SK-N-SH (cell line): Measurements from ENCODE around the gene HOPX. TPM values are rescaled to one million over a fixed set of nuclear protein-coding genes. Genes with fewer than 3 reads are reported as not detected.

Source experiments
- CTCF ChIA-PET: fragments of 300-600, 350-600 bp; formaldehyde crosslinking; extraction: SDS; loops from one replicate; lab custom pipeline; 2021; lab: Yijun Ruan, JAX
- POLR2A ChIA-PET: fragments of 350-600 bp; sonication (Branson Sonifier 250); formaldehyde crosslinking; extraction: SDS; loops from one replicate; lab custom pipeline; 2020; ENCODE audit warnings: antibody characterized with exemption, inconsistent platforms; lab: Yijun Ruan, JAX
- DNase-seq: peaks from one replicate; pipeline ENCODE4 v3.0.0; 2012
- H2AFZ ChIP-seq: fragments of 200-600 bp; sonication (generic); 2 replicates; pipeline ENCODE4 v1.8.1; 2016; ENCODE audit warnings: antibody characterized with exemption, mild to moderate bottlenecking, low read depth
- H3F3A ChIP-seq: fragments of 200-600 bp; sonication (generic); replicated peaks from 2 replicates; pipeline ENCODE3; 2016; ENCODE audit warnings: antibody characterized with exemption, mild to moderate bottlenecking; ENCODE audit not compliant: insufficient read depth
- H3K27ac ChIP-seq, 2 experiments: fragments of 200-500 bp in 1 of 2; fragments of 200-600 bp in 1 of 2; sonication (Bioruptor generic) in 1 of 2; sonication (generic), shearing (Covaris generic) in 1 of 2; 2 replicates each; pipeline versions ENCODE4 v1.5.1 to v1.6.1; 2014 to 2016; ENCODE audit warnings: low read depth in 2 of 2, inconsistent platforms in 1 of 2, low read length in 1 of 2, mild to moderate bottlenecking in 1 of 2, mixed read lengths in 1 of 2
- H3K27me3 ChIP-seq: fragments of 200-600 bp; sonication (generic), shearing (Covaris generic); 2 replicates; pipeline ENCODE4 v1.6.1; 2016; ENCODE audit warnings: mixed run types; ENCODE audit not compliant: insufficient read depth
- H3K36me3 ChIP-seq, 2 experiments: fragments of 200-500 bp in 1 of 2; fragments of 200-600 bp in 1 of 2; sonication (Bioruptor generic) in 1 of 2; sonication (generic) in 1 of 2; replicated peaks in 1 of 2; 2 replicates each; pipeline versions ENCODE3 to v1.5.1; 2014 to 2016; ENCODE audit warnings: low read length in 1 of 2, mild to moderate bottlenecking in 1 of 2; ENCODE audit not compliant: insufficient read depth in 2 of 2, control insufficient read depth in 1 of 2
- H3K4me1 ChIP-seq, 2 experiments: fragments of 200-500 bp in 1 of 2; fragments of 200-600 bp in 1 of 2; sonication (Bioruptor generic) in 1 of 2; sonication (generic), shearing (Covaris generic) in 1 of 2; 2 replicates each; pipeline versions ENCODE4 v1.5.1 to v1.6.1; 2014 to 2016; ENCODE audit warnings: low read depth in 1 of 2, low read length in 1 of 2, mixed run types in 1 of 2; ENCODE audit not compliant: insufficient read depth in 2 of 2, control insufficient read depth in 1 of 2
- H3K4me2 ChIP-seq: fragments of 200-600 bp; sonication (generic), shearing (Covaris generic); 2 replicates; pipeline ENCODE4 v1.6.1; 2017; ENCODE audit warnings: mixed run types
- H3K4me3 ChIP-seq, 2 experiments: fragments of 200-500 bp in 1 of 2; fragments of 200-600 bp in 1 of 2; sonication (Bioruptor generic) in 1 of 2; sonication (generic), shearing (Covaris generic) in 1 of 2; 2 replicates each; pipeline versions ENCODE4 v1.5.1 to v1.8.1; 2014 to 2016; ENCODE audit warnings: low read depth in 2 of 2, inconsistent platforms in 1 of 2, low read length in 1 of 2, mild to moderate bottlenecking in 1 of 2, mixed read lengths in 1 of 2, moderate library complexity in 1 of 2
- H3K79me2 ChIP-seq: fragments of 200-600 bp; sonication (generic); 2 replicates; pipeline ENCODE4 v1.8.1; 2017; ENCODE audit warnings: mild to moderate bottlenecking; ENCODE audit not compliant: insufficient read depth
- H3K9ac ChIP-seq: fragments of 200-600 bp; sonication (generic); 2 replicates; pipeline ENCODE4 v1.6.1; 2017; ENCODE audit warnings: mixed run types
- H3K9me2 ChIP-seq: fragments of 200-600 bp; sonication (generic); 2 replicates; pipeline ENCODE4 v1.6.1; 2017; ENCODE audit warnings: mixed run types
- H3K9me3 ChIP-seq: fragments of 200-600 bp; sonication (generic); 2 replicates; pipeline ENCODE4 v1.6.1; 2017; ENCODE audit warnings: mixed run types, mild to moderate bottlenecking, moderate library complexity
- H4K20me1 ChIP-seq: fragments of 200-600 bp; sonication (generic); 2 replicates; pipeline ENCODE4 v1.6.1; 2017; ENCODE audit warnings: mild to moderate bottlenecking, mixed run types; ENCODE audit not compliant: insufficient read depth
- CHD2 ChIP-seq: fragments of 150-350 bp; IDR thresholded peaks from 2 replicates; pipeline ENCODE4 v1.6.1; 2018; ENCODE audit warnings: low read length; ENCODE audit not compliant: partially characterized antibody
- ELF1 ChIP-seq: IDR thresholded peaks from 2 replicates; pipeline ENCODE4 v1.4.0; 2012
- EZH2phosphoT487 ChIP-seq: fragments of 200-600 bp; sonication (generic); IDR thresholded peaks from 2 replicates; pipeline ENCODE4 v1.6.1; 2017; ENCODE audit warnings: low read depth, mixed run types, mild to moderate bottlenecking, antibody characterized with exemption, moderate library complexity, borderline replicate concordance
- FOXM1 ChIP-seq: IDR thresholded peaks from 2 replicates; pipeline ENCODE4 v1.4.0; 2012; ENCODE audit warnings: low read depth, mild to moderate bottlenecking
- GABPA ChIP-seq: IDR thresholded peaks from 2 replicates; pipeline ENCODE4 v1.4.0; 2012; ENCODE audit warnings: low read depth, mild to moderate bottlenecking
- GATA2 ChIP-seq: sonication (generic); formaldehyde crosslinking; IDR thresholded peaks from 2 replicates; pipeline ENCODE4 v1.5.0; 2020; ENCODE audit warnings: mild to moderate bottlenecking, missing genetic modification reagents
- JUND ChIP-seq: IDR thresholded peaks from 2 replicates; pipeline ENCODE4 v1.4.0; 2012
- MEF2A ChIP-seq: IDR thresholded peaks from 2 replicates; pipeline ENCODE4 v1.4.0; 2012; ENCODE audit warnings: low read depth, borderline replicate concordance
- POLR2AphosphoS5 ChIP-seq: IDR thresholded peaks from 2 replicates; pipeline ENCODE4 v1.6.1; 2012; ENCODE audit warnings: low read depth, low read length
- RAD21 ChIP-seq: IDR thresholded peaks from 2 replicates; pipeline ENCODE4 v1.6.1; 2012; ENCODE audit warnings: mild to moderate bottlenecking, low read length
- RCOR1 ChIP-seq: fragments of 150-350 bp; IDR thresholded peaks from 2 replicates; pipeline ENCODE4 v1.6.1; 2017; ENCODE audit warnings: antibody characterized with exemption, low read length
- RFX5 ChIP-seq: IDR thresholded peaks from 2 replicates; pipeline ENCODE4 v1.6.1; 2012; ENCODE audit warnings: mild to moderate bottlenecking, improper control_type of control experiment, low read length
- SIN3A ChIP-seq: IDR thresholded peaks from 2 replicates; pipeline ENCODE4 v1.6.1; 2012; ENCODE audit warnings: low read depth, mild to moderate bottlenecking, low read length, moderate library complexity, borderline replicate concordance
- SMC3 ChIP-seq: IDR thresholded peaks from 2 replicates; pipeline ENCODE4 v1.6.1; 2012; ENCODE audit warnings: low read depth, low read length, improper control_type of control experiment
- TAF1 ChIP-seq: IDR thresholded peaks from 2 replicates; pipeline ENCODE4 v1.6.1; 2012; ENCODE audit warnings: low read depth, mild to moderate bottlenecking, low read length, moderate library complexity, borderline replicate concordance
- TCF12 ChIP-seq: IDR thresholded peaks from 2 replicates; pipeline ENCODE4 v1.4.0; 2012
- YY1 ChIP-seq: IDR thresholded peaks from 2 replicates; pipeline ENCODE4 v1.4.0; 2012; ENCODE audit warnings: low read depth, mild to moderate bottlenecking
- WGBS: methylation state at CpG from one replicate; pipeline ENCODE4 v1.1.6; 2017; ENCODE audit warnings: low lambda C conversion rate; 5-methylcytosine and 5-hydroxymethylcytosine counted together
- polyA plus RNA-seq, 3 experiments: library from polyadenylated mRNA; depleted of rRNA; stranded (reverse); fragments of >200 nt; gene quantifications; 2 replicates each; pipeline ENCODE4 v1.2.3, GENCODE V29; 2012
- TF ChIP-seq, protein P1 (sequence below): fragments of 150-350 bp; IDR thresholded peaks from 2 replicates; pipeline ENCODE4 v1.6.1; 2017; ENCODE audit warnings: antibody characterized with exemption, low read length, low read depth, borderline replicate concordance
- TF ChIP-seq, protein P2 (sequence below): IDR thresholded peaks from 2 replicates; pipeline ENCODE4; 2012
- TF ChIP-seq, protein P3 (sequence below): IDR thresholded peaks from 2 replicates; pipeline ENCODE4 v1.4.0; 2012; ENCODE audit warnings: low read depth, borderline replicate concordance

Gene HOPX
- polyA plus RNA-seq, 1 of the 3 experiments (the other 2 are of a cell fraction): 0.05 TPM

DNA sequence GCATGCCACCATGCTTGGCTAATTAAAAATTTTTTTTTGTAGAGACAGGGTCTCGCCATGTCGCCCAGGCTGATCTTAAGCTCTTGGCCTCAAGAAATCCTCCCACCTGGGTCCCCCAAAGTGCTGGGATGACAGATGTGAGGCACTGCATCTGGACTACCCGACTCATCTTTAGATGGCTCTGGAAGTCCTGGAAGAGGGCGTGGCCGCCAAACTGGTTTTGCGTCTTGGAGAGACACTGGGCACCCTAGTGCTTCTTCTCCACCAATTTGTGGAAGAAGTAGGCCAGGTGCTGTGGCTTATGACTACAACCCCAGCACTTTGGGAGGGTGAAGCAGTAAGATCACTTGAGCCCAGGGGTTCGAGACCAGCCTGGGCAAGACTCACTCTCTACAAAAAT lies 47.6 kb downstream of the HOPX start:
- H3K79me2 ChIP-seq: no peaks in the 10 kb centered on the region
- H3K4me3 ChIP-seq: no peak overlapping the region
- H3K4me1 ChIP-seq: peaks cover 0 to 12% of the 10 kb centered on the region in 2 experiments; a peak in 1 of 4 replicates
- ChIA-PET POLR2A (no interaction called here), CTCF (interaction anchor here (1.0 to 1.6 kb wide), 2 partner anchors 101 to 166 kb away, joined by 3 to 4 read pairs; no protein-coding TSS in a partner anchor)
- H3K9me2 ChIP-seq: no peaks in the 10 kb centered on the region
- DNase-seq: no peak
- no peak overlapping the region for H3K27ac ChIP-seq
- no peak overlapping the region for H3K9ac ChIP-seq
- no peak overlapping the region for H2AFZ ChIP-seq
- peaks cover 17% of the 10 kb centered on the region for H3F3A ChIP-seq
- TF ChIP-seq MEF2A (no peak), JUND (no peak), YY1 (no peak), CHD2 (no peak), SIN3A (no peak), TCF12 (no peak), FOXM1 (no peak), RFX5 (no peak), RAD21 (no peak), GABPA (no peak), TAF1 (no peak), RCOR1 (no peak), SMC3 (no peak), GATA2 (CRISPR knock-in tag) (no peak), EZH2phosphoT487 (no peak), POLR2AphosphoS5 (no peak), ELF1 (no peak)
- TF ChIP-seq, protein P1, sequence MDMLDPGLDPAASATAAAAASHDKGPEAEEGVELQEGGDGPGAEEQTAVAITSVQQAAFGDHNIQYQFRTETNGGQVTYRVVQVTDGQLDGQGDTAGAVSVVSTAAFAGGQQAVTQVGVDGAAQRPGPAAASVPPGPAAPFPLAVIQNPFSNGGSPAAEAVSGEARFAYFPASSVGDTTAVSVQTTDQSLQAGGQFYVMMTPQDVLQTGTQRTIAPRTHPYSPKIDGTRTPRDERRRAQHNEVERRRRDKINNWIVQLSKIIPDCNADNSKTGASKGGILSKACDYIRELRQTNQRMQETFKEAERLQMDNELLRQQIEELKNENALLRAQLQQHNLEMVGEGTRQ: no peak
- TF ChIP-seq, protein P2, sequence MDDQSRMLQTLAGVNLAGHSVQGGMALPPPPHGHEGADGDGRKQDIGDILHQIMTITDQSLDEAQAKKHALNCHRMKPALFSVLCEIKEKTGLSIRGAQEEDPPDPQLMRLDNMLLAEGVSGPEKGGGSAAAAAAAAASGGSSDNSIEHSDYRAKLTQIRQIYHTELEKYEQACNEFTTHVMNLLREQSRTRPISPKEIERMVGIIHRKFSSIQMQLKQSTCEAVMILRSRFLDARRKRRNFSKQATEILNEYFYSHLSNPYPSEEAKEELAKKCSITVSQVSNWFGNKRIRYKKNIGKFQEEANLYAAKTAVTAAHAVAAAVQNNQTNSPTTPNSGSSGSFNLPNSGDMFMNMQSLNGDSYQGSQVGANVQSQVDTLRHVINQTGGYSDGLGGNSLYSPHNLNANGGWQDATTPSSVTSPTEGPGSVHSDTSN: no peak
- TF ChIP-seq, protein P3, sequence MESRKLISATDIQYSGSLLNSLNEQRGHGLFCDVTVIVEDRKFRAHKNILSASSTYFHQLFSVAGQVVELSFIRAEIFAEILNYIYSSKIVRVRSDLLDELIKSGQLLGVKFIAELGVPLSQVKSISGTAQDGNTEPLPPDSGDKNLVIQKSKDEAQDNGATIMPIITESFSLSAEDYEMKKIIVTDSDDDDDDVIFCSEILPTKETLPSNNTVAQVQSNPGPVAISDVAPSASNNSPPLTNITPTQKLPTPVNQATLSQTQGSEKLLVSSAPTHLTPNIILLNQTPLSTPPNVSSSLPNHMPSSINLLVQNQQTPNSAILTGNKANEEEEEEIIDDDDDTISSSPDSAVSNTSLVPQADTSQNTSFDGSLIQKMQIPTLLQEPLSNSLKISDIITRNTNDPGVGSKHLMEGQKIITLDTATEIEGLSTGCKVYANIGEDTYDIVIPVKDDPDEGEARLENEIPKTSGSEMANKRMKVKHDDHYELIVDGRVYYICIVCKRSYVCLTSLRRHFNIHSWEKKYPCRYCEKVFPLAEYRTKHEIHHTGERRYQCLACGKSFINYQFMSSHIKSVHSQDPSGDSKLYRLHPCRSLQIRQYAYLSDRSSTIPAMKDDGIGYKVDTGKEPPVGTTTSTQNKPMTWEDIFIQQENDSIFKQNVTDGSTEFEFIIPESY: no peak
- no peaks in the 10 kb centered on the region for H3K27me3 ChIP-seq
- H3K9me3 ChIP-seq: no peaks in the 10 kb centered on the region
- WGBS: 81% methylated on average over 7 of the region's 7 CpGs
- no peak overlapping the region for H3K4me2 ChIP-seq
- no peaks in the 10 kb centered on the region; the same call in 1 of the 2 replicates for H4K20me1 ChIP-seq
- H3K36me3 ChIP-seq: no peaks in the 10 kb centered on the region
